Amniotic stem cell (primary cell): ENCODE data around the gene MAGEF1.
"Not testable (repeated sequence)": the region's sequence is repeated elsewhere in the genome, so short reads cannot be mapped to it uniquely, and the experiment has no call there.

Experiments
- DNase-seq: peaks from one replicate; lab custom pipeline; 2025; lab: John Stamatoyannopoulos, UW

MAGEF1 gene

DNA sequence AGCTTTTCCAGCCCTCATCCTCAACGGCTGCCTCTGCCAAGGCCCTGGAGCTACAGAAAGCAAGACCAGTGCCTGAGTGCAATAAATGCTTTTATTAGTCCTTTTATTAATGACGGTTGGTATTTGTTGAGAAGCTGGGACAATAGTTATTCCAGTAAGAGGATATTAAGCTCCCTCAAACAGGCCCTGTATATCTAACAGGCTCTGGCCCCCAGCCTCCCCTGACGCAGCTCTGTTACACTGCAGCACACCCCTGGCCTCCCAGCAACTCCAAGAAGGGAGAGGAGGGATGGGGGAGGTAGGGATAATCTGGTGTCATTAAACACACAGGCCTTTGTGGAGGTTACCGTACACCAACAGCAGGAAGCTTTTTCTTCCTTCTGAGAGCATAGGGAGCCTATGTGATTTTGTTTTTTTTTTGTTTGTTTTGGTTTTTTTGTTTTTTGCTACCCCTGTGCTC lies 30.8 kb upstream of the MAGEF1 start:
- no peak for DNase-seq

DNA sequence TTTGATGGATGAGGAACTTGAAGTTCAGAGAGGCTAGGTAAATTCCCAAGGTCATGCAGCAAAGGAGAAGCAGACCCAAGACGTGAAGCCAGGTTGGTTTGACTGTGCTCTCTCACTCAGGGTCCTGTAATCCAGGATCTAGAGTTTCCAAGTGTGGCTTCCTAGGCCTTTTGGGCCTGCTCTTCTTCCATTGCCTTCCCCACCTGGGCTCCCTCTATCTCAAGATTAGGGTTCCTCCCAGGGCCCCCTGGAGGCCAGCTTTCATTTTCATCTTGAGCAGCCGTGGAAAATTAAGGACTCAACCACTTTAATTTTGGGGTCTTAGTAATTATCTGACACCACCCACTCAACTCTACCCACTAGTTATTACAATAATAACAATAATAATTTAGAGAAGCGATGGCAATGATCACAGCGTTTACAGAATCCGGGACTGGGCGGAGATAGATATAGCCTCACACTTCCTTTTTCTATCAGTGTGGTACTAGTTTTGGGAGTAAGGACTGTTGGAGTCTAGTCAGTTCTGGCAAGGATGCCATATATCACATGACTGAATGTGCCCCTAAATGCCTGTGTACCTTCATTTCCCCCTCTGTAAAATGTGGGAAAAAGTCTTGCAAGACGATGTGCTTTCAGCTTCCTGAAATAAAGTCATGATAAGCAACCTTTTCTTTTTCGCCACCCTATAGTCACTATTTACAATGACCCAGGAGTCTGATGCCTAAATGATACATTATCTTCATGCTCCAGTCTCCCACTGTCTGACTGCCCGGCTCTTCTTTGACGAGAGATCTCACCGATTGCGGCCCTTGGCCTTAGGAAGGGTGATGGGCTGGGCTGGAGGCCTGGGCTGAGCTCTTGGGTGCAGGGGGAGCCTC lies 30.2 kb upstream of the MAGEF1 start:
- no peak for DNase-seq

DNA sequence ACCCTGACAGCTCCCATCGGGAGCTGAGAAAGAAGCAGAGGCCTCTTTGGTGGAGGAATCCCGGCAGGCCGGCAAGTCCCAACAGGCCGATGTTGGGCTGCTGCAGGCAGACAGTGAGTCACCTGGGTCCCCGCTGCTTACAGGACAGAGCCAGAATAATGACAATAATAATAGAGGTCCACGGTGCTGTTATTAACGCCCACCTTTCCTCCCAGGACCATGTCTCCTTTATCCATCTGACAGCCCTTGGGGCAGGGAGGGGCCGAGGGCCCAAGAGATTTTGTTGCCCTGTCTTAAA lies 29.3 kb upstream of the MAGEF1 start:
- DNase-seq = no peak

DNA sequence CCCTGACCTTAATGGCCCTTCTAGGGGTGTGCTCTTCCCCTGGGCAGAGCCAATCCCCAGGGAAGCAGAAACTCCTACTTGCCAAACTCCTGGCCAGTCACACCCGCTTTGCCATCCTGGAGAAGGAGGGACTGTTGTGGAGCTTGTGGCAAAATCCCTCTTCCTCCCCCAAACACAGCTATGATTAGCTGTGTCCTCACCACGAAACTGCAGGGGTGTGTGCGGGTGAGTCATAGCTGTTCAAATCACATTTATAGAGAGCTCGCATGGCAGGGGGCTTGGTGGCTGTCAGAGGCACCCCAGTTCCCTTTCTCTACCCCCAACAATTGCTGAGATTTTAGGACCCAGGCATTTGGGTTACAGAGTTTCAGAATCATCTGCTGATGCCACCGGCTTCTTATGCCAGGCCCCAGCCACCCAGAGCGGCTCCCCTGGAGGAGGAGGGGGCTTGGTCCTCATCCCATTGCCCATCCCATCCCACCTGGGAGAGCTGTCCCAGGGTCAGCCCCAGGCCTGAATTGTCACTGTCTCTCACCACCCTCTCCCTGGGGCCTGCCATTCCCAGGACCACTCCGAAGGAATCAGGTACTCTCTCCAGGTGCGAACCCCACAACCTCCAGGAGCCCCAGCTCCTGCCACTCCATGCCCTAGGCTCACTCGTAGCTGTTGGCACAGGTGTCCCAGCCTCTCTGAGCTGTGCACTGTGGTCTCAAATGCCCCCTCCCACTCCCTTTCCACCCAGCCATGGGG lies 28.8 kb upstream of the MAGEF1 start:
- DNase-seq = peak; percentile 24

DNA sequence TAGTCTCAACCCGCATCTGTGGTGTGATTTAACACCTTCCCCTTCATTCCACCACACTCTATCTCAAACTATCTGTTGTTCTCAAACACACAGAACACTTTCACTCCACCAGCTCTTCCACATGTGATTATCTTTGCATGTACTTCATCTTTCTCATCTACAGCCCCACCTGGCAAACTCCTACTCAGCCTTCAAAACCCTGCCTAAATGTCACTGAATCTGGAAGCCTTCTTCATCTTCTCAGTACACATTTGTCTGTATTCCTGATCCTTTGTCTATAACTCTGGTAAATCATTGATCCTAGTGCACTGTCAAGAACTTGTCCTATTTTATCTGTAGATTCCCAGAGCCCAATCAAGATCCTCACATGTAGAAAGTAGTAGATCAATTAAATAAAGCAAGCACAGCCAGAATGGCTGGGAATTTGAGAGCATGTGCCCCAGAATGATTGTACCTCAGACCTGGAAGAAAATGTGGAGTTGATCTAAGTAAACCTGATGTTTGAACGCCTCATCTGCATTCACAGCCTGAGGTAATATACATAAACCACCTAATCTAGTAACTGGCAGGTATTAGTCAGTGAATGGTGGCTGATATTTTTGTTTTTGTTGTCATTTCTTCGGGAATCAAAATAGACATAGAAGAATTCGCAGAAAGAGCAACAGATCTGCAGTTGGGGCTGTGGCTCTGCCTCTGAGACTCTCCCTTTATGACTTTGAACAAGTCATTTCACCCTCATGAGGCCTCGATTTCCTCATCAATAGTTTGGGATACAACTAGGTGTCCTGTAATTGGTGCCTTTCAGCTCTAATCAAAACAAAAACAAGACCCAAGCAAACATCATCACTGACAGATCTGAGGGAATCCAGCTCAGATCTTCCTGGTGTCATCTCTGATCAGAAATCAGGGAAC lies 28.0 kb upstream of the MAGEF1 start:
- no peak for DNase-seq

DNA sequence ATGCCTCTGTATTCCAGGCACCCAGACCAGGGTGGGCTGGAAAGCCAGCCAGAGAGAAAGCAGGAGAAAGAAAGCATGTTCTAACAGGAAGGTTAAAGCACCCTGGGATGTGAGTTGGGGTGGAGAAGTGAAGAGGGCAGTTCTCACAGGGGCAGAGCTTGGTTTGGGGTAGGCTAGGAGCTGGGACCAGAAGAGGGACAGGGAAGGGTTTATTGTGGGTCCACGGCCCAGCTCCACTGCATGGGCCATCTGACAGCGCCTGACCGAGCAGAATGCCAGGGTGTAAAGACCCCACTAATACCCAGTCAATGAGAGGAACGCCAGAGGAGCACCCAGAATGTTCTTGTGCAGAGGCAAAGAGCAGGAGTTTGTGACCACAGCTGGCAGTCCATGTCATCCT lies 27.1 kb upstream of the MAGEF1 start:
- no peak for DNase-seq

DNA sequence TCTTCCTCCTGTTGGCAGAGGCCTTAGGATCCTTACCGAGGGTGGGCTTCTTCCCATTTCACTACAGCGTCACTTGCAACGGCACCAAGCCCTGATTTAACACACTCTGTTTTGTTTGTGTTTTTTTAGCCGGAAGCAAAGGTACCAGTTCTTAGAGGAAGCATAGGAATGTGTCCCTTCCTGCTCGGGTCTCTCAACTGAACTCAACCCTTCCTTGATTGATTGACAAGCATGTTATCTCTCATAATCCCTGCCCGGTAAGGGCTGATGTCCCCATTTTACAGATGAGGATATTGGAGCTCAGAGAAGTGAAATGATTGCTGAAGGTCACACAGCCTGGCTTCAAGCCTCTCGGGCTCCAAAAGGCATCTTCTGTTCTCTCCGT lies 26.6 kb upstream of the MAGEF1 start:
- no peak for DNase-seq

DNA sequence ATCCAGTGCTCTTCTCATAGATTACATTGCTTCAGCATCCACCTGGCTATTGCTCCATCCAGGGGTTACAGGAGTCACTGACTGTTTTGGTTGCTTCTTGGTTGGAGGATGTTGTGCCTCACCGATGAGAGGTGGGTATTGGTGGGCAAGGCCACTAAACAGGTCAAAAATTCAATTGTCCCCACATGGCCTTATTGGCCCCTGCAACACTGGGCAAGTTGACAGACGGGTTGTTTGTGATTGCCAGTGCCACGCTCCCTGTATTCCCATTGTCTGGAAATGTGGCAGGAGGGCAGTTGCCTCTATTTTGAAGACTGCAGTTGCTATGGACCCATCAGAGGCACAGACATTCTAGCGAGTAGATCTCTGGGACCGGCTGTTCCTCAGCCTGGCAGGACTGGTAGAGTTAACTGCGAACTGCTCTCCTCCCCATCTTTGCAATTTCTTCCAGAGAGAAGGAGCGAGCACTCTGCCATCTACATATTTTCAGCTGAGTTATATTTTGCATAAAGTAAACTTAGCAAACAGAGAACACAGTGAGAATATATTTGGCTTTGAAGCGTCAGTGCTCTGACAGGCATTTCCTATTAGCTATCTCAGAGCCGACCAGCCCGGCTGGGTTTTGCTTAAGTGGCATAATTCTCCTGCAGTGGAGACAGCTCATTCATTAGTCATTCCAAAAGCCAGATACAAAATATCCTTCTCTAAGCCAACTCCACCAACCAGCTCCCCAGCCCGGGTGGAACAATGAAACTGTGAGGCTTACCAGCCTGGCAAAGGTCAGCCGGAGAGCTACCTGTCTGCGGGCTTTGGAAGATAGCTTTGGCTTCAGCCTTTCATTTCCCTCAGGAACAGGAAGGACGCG lies 26.0 kb upstream of the MAGEF1 start:
- DNase-seq = peak; percentile 52

DNA sequence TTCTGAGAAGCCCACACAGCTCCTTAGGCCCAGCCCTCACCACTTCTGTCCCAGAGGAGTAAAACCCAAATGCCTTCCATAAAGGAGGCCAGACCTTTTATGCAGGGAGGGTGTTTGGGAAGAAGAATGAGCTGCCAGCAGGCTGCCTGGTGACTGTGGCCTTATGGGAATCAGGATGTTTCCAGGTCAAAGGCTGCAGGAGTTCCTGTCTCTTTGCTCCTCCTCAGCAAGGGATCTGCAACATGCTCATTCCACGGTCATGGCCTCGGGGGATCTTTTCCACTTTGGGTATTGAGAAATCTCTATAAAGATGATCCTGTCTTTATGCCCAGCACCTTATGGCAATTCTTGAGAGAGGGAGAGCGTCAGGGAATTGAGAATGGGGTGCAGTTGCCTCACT lies 25.2 kb upstream of the MAGEF1 start:
- DNase-seq = no peak

DNA sequence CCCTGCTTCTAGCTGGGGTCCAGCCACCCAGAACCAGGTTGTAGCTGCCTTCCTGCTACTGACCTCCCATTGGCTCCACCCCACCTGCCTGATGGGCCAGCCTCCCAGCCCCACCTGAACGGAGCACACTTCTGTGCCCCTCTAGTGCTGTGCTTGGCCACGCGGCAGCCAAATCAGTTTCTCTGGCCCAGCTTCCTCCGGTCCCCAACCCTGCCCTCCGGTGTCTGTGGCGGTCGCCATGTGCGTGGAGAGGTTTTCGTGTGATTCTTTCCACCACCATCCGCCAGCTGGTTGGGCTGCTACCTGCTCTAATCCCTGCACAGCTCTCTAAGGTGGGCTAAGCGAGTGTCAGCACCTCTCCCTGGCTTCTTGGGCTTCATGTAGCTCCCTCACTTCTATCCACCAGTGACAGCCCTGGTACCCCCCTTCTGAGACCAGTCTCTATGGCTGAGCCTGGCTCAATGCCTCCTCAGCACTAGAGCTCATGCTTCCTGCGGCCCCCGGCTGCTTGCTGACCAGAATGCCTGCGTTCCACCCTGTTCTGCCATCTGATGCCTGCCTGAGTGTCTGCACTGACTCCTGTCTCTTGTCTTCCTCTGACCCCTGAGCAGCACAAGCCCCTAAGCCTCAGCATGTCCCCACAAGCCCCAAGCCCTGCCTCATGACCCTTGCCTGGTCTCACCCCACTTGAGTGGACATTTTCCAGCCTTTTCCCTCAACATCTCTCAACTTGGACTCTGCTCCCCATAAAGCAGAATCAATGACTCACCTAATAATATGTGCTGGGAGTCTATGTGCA lies 23.2 kb upstream of the MAGEF1 start:
- no peak for DNase-seq

DNA sequence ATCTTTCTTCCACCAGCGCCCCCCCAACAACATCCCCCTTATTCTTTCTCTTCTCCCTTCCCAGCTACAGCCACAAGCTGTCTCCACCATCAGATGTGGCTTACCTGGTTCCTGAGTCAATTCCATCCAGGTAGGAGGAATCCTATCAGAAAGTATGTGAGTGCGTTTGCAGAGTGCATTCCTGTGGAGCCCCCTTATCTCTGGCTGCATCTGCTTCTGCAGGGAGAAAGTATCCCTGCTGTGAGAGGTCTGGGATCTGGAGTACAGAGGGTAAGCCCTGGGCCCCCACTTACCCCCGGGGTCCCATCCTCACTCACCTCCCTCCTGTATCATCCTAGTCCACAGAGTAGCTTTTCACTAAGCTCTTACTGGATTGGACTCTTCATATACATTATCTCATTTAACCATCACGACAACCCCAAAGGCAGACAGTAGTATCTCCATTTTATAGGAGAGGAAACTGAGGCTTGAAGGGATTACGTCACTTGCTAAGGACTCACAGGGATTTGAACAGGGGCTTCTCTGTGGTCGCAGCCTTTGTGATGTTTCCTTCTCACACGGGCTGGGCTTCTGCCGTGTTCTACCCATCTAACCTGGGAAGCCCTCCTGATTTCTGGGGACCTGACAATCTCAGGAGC lies 22.2 kb upstream of the MAGEF1 start:
- DNase-seq = no peak

DNA sequence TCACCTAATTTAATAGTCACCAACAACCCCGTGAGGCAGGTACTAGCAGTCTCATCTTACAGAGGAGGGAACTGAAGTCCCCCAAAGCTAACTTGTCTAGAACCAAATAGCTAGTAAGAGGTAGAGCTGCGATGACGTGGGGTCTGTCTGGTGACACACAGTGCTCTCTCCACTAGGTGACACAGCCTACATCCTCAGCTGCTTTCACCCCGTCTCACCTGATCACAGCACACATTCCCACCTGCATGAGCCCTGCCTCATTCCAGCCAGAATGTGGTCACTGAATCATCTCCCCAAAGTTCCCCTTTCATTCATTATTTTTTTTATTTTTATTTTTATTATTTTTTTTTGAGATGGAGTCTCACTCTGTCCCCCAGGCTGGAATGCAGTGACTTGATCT lies 21.3 kb upstream of the MAGEF1 start:
- DNase-seq = no peak

DNA sequence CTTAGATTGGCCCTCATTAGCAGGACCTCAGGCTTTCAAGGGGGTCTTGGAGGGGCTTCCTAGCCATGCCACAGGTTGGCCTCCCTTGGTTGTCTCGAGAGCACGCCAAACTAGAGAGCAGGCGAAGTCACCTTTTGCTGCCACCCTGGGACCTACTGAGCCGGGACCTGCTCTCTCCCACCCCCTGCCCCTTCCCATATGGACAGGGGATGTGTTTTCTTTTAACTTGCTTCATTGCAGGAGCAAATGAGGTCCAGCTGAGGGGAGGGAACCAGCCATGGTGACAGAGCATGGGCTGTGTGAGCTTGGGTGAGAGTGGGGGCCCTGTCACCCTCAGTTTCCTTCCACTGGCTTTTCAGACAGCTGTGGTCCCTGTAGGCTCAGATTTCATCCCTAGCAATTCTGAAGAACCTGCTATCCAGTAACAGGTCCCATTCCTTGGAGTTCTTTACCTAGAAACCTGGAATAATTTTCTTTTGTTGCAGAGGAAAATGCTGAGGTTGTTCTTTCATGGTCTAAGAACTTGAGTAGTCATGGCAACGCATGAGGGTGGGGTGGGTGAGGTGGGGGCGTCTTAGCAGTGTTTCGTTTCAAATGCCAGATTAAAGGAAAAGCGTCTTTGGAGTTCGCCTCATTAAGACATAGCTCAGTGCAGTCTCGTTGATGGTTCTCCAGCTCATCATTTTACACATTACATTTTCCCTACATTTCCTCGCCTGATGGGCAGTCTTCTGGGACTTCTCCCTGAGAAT lies 20.1 kb upstream of the MAGEF1 start:
- no peak for DNase-seq

DNA sequence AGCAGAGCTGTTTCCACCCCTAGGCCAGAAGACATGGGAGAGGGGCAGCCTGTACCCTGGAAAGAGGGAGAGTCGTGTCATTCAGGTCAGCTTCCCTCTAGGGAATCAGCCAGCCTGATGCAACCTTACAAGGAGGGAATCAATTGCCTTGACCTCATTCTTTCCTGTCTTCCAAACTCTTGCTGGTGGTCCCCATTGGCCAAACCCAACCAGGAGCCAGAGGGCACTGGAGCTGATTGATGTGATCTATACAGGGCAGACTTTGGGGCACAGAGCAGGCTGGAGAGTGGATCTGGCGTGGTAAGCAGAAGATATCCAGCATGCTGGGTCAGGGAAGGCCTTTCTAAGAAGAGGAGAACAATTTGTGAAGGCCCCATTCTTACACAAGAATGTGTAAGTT lies 19.1 kb upstream of the MAGEF1 start:
- no peak for DNase-seq

DNA sequence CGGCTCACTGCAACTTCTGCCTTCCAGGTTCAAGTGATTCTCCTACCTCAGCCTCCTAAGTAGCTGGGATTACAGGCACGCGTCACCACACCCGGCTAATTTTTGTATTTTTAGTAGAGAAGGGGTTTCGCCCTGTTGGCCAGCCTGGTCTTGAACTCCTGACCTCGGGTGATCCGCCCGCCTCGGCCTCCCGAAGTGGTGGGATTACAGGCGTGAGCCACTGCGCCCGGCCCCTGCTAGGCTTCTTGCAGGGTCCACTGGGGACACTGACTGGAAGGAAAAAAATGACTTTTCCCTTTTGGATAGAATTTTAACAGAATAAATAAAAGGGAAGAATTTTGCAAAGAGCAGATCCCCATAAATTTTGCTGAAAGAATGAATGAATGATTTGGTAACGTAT lies 17.3 kb upstream of the MAGEF1 start:
- DNase-seq = not testable (repeated sequence)

DNA sequence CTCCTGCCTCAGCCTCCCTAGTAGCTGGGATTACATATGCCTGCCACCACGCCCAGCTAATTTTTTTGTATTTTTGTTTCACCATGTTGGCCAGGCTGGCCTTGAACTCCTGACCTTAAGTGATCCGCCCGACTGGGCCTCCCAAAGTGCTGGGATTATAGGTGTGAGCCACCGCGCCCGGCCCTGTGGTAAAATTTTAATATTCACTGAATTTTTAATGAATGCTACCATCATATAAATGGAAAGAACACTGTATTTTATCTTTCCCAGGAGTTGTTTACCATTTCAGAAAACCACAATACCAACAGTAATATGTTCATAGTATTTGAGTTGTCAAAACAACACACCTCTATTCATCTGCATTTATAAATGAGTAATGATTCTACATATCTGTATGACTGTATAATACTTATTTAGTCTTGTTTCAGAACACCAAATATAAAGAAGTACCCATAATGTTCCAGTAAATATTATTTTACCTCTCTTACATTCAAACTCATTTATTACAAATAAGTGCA lies 16.2 kb upstream of the MAGEF1 start:
- DNase-seq = no peak

DNA sequence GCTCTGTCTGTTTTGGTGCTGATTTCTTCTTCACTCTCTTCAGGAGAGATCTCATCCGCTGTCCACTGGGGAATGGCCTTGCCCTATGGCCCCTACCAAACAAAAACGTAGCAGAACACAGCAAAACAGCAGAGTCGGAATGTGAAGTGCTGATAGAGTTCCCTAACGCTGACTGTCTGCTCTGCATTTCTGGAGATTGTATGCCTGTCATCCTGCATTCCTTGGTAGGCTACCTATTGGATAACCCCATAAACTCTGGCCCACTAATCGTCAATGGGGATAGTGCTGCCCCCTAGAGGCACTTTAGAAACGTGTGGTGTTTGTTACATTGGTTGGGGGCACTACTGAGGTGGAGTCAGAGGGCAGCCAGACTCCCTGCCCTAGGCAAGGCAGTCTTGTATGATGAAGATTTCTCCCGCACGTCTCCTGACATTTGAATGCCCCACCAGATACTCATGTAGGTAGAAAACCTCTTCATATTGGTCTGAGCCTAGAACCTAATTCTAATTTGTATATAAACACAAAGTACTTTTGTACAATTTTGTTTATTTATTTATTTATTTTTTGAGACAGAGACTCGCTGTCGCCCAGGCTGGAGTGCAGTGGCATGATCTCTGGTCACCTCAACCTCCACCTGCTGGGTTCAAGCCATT lies 15.6 kb upstream of the MAGEF1 start:
- DNase-seq = peak; percentile 10

DNA sequence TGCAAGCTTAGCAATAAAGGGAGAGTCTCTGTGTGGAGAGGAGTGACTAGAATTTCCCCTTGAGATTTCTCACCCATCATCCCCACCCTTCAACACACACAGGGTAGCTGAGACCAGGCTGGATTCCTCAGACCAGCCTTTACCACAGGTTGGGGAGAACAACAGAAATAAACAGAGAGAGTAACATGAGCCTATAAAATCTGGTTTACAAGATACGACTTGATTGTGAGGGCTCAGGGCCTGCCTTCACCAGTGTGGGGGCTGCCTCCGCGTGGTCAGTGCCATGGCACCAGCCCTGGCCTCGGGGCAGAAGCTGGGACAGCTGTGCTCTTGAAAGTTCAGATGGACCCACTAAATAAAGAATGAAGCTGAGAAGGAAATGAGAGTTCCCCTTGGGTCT lies 14.6 kb upstream of the MAGEF1 start:
- no peak for DNase-seq
